KG1 (cell line): ENCODE measurements around the gene L3MBTL2.
"Not testable (repeated sequence)": the region's sequence is repeated elsewhere in the genome, so short reads cannot be mapped to it uniquely, and the experiment has no call there.

Experiments used
- DNase-seq: peaks from one replicate; lab custom pipeline; 2025; lab: John Stamatoyannopoulos, UW

The L3MBTL2 gene

GRCh38 chr22:41204992-41205900 lies at the start of gene L3MBTL2:
L3MBTL2 (plus strand) TSS chr22:41205312; CDS start chr22:41205363, 51 bp downstream.
- peak; percentile 89 for DNase-seq

DNA sequence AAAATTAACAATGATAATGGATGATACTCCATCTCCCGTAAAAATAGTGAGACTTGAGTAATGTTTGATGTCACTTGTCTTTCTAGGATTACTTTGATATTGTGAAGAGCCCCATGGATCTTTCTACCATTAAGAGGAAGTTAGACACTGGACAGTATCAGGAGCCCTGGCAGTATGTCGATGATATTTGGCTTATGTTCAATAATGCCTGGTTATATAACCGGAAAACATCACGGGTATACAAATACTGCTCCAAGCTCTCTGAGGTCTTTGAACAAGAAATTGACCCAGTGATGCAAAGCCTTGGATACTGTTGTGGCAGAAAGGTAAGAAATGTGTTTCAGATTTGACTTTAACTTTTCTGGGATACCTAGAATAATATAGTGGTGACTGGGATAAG lies 48.0 kb upstream of the L3MBTL2 start:
- no peak for DNase-seq

DNA sequence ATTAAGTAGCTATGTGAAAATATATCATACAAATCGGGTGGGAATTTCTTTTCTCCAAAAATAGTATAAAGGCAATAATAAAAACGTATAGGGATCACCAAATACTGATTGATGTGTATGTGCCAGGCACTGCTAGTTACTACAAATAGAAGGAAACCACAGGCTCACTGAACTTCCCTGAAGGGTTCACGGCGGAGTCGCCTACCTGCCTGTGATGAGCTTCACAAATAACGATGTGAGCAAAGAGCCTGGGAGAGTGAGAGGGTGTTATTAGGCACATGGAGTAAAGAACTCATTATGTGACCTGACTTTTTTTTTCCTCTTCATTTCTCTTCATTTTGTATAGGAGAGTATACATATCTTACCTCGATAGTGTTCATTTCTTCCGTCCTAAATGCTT lies 36.0 kb upstream of the L3MBTL2 start:
- no peak for DNase-seq

- no peak for DNase-seq
These were observed 33.1 kb upstream of the L3MBTL2 start for GRCh38 chr22:41171996-41172395.

DNA sequence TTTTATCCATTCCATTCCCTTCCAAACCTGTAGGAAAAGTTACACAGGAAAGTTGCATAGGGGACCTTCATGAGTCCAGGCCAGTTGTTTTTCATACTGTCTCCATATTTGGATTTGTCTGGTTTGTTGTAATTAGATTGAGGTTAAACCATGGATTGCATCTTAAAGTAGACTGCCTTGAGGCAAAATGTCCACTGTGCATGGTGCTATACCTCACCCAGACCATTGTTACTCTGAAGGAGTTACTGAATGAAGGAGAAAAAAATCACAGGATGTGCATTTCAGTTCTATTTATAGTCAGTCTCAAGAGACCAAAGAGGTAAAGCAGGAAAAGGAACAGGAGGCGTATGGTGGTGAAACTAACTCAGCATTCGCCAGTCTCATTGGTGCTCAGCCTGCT lies 29.6 kb upstream of the L3MBTL2 start:
- DNase-seq, result no peak

- no peak for DNase-seq
These were observed 28.0 kb upstream of the L3MBTL2 start for GRCh38 chr22:41177040-41177621.

DNA sequence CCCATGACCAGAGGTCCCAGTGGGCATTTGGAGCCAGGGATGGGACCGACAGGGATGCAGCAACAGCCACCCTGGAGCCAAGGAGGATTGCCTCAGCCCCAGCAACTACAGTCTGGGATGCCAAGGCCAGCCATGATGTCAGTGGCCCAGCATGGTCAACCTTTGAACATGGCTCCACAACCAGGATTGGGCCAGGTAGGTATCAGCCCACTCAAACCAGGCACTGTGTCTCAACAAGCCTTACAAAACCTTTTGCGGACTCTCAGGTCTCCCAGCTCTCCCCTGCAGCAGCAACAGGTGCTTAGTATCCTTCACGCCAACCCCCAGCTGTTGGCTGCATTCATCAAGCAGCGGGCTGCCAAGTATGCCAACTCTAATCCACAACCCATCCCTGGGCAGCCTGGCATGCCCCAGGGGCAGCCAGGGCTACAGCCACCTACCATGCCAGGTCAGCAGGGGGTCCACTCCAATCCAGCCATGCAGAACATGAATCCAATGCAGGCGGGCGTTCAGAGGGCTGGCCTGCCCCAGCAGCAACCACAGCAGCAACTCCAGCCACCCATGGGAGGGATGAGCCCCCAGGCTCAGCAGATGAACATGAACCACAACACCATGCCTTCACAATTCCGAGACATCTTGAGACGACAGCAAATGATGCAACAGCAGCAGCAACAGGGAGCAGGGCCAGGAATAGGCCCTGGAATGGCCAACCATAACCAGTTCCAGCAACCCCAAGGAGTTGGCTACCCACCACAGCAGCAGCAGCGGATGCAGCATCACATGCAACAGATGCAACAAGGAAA lies 27.3 kb upstream of the L3MBTL2 start:
- DNase-seq, result no peak

DNA sequence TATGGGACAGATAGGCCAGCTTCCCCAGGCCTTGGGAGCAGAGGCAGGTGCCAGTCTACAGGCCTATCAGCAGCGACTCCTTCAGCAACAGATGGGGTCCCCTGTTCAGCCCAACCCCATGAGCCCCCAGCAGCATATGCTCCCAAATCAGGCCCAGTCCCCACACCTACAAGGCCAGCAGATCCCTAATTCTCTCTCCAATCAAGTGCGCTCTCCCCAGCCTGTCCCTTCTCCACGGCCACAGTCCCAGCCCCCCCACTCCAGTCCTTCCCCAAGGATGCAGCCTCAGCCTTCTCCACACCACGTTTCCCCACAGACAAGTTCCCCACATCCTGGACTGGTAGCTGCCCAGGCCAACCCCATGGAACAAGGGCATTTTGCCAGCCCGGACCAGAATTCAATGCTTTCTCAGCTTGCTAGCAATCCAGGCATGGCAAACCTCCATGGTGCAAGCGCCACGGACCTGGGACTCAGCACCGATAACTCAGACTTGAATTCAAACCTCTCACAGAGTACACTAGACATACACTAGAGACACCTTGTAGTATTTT lies 26.6 kb upstream of the L3MBTL2 start:
- no peak for DNase-seq

- not testable (repeated sequence) for DNase-seq
These were observed 24.8 kb upstream of the L3MBTL2 start for GRCh38 chr22:41180362-41180761.

- no peak for DNase-seq
These were observed 24.2 kb upstream of the L3MBTL2 start for GRCh38 chr22:41180926-41181325.

DNA sequence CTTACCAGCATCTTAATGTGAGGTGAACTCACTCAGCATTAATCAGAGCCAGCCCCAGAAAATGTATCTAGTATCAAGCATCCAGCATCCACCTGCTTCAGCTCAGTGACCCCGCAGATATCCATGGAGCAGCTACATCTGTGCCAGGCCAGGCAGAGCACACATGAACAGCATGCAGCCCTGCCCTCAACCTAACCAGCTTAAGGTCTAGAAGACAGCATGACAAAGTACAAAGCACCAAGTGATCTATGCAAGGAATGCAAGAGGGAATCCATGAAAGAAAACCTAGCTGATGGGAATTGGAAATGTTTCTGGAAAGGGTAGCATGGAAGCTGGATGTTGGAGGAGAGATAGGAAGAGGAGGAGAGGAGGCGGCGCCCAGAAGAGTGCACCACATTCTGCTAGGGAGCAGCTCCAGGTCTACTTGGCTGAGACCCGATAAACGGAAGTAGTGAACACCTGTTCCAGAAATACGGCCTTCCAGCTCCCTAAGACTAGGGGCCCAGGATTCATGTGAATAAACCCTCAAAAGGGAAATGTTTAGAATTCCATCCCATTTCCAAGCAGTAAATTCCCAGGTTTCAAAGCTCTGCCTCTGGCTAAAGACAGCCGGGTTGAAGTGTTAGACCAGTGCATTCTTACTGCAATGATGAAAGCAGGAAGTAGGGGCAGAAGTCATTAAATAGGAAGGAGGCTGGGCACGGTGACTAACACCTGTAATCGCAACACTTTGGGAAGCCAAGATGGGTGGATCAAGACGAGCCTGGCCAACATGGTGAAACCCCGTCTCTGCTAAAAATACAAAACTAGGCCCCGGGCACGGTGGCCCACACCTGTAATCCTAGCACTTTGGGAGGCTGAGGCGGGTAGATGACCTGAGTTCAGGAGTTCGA lies 23.5 kb upstream of the L3MBTL2 start:
- no peak for DNase-seq

DNA sequence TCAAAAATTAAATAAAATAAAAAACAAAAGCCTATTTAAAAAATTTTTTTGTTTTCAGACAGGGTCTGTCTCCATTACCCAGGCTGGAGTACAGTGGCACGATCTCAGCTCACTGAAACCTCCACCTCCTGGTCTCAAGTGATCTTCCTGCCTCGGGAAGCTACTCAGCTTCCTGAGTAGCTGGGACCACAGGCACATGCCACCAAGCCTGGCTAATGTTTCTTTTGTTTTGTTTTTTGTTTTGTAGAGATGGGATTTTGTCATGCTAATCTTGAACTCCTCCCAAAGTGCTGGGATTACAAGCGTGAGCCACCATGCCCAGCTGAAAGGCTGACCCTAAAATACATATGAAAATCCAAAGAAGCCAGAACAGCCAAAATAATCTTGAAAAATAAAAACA lies 20.4 kb upstream of the L3MBTL2 start:
- DNase-seq, result no peak

GRCh38 chr22:41191467-41191866 lies 13.6 kb upstream of the L3MBTL2 start:
- DNase-seq, result no peak

GRCh38 chr22:41193829-41194228 lies 11.3 kb upstream of the L3MBTL2 start:
- DNase-seq, result no peak

- DNase-seq, result peak; percentile 61
These were observed 7.8 kb upstream of the L3MBTL2 start for GRCh38 chr22:41197038-41197972.

- DNase-seq, result no peak
These were observed 7.0 kb upstream of the L3MBTL2 start for GRCh38 chr22:41198027-41198580.

GRCh38 chr22:41201141-41201540 lies 4.0 kb upstream of the L3MBTL2 start:
- DNase-seq, result no peak

DNA sequence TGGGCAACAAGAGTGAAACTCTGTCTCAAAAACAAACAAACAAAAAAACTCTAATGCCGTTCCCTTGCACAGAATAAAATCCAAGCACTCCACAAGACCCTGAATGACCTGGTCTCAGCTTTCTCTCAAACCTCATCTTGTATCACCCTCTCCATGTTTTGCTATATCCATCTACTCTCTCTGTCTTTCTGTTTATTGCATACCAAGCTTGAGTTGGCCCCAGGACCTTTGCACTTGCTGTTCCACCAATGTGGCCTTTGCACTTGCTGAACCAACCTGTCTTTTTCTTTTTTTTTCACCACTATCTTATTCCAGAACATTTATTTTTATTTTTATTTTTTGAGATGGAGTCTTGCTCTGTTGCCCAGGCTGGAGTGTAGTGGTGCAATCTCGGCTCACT lies 2.0 kb upstream of the L3MBTL2 start:
- no peak for DNase-seq

DNA sequence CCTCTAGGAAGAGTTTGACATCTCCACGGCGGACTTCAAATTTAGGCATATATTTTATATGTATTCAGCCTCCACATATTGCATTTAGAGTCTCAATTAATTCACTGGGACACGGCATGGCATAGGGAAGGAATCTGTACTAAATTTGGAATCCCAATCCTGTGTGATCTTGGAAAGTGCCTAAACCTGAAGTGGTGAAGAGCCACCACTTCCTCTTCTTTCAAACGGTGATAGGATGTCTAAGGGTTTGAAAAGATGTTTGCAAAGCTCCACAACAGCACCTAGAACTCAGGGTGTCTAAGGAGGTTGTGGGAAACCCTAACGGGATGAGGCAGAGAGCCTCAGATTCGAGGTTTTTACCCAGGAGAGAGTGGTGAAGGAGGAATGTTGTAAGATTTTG lies 1.0 kb upstream of the L3MBTL2 start:
- no peak for DNase-seq

DNA sequence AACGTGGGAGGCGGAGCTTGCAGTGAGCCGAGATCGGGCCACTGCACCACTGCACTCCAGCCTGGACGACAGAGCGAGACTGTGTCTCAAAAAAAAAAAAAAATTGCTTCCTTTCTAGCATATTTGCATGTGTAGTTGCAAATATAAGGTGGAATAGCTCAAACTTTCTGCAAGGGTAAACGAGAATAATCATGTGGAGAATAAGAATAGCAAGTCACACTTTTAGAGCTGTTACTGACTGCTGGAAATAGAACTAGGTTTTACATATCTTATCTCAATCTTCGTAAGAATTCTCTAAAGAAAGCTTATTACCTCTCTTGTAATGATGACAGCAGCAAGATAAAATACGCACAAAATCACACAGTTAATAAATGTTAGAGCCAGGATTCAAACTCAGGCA lies 1.6 kb downstream of the L3MBTL2 start:
- no peak for DNase-seq
